H1 (cell line): ENCODE data around the gene EFEMP1. TPM values are rescaled to one million over a fixed set of nuclear protein-coding genes. Genes with fewer than 3 reads are reported as not detected.
A peak's percentile ranks its signal among the peaks of the same experiment; 100 is the strongest.

Experiments
- CTCF ChIA-PET: fragments of 300-600 bp; sonication (Branson Sonifier 250); formaldehyde crosslinking; loops from one replicate; lab custom pipeline; 2021; ENCODE audit not compliant: partially characterized antibody; lab: Charles Lee
- POLR2A ChIA-PET: fragments of 300-600 bp; sonication (Branson Sonifier 250); formaldehyde crosslinking; loops from one replicate; lab custom pipeline; 2021; ENCODE audit warnings: inconsistent platforms; ENCODE audit not compliant: partially characterized antibody; lab: Charles Lee
- DNase-seq, 2 experiments: peaks; one replicate each; pipeline versions ENCODE4 v3.0.0 to v3.0.0-alpha.2; 2010 to 2022; ENCODE audit warnings: low spot score in 2 of 2, low read depth in 1 of 2, mixed read lengths in 1 of 2
- FAIRE-seq: peaks from 2 replicates; lab custom pipeline; 2011; peaks lifted over from hg19 to GRCh38; lab: Jason Lieb, UNC
- H2AFZ ChIP-seq: 2 replicates; pipeline ENCODE4 v1.8.1; 2012; ENCODE audit warnings: low read length, inconsistent platforms
- H2AK5ac ChIP-seq: 2 replicates; pipeline ENCODE4 v1.6.1; 2013; ENCODE audit warnings: low read depth, low read length
- H2BK120ac ChIP-seq: replicated peaks from 2 replicates; pipeline ENCODE3; 2013; ENCODE audit warnings: low read depth, low read length, inconsistent platforms
- H2BK12ac ChIP-seq: 2 replicates; pipeline ENCODE4 v1.6.1; 2013; ENCODE audit warnings: low read depth, low read length
- H2BK15ac ChIP-seq: 2 replicates; pipeline ENCODE4 v1.6.1; 2013; ENCODE audit warnings: low read length
- H2BK20ac ChIP-seq: 2 replicates; pipeline ENCODE4 v1.6.1; 2013; ENCODE audit warnings: low read length
- H2BK5ac ChIP-seq: 2 replicates; pipeline ENCODE4 v1.6.1; 2013; ENCODE audit warnings: low read depth, low read length
- H3K14ac ChIP-seq: 2 replicates; pipeline ENCODE4 v1.6.1; 2013; ENCODE audit warnings: inconsistent platforms; ENCODE audit not compliant: insufficient read length
- H3K18ac ChIP-seq: 2 replicates; pipeline ENCODE4 v1.6.1; 2013; ENCODE audit warnings: low read length; ENCODE audit errors: extremely low read depth
- H3K23ac ChIP-seq: 2 replicates; pipeline ENCODE4 v1.6.1; 2013; ENCODE audit warnings: inconsistent platforms; ENCODE audit not compliant: insufficient read length
- H3K23me2 ChIP-seq: 2 replicates; pipeline ENCODE4 v1.6.1; 2013; ENCODE audit warnings: low read depth, low read length
- H3K27ac ChIP-seq: 2 replicates; pipeline ENCODE4 v1.6.1; 2011; ENCODE audit warnings: low read depth, low read length, inconsistent platforms
- H3K27me3 ChIP-seq, 4 experiments: replicated peaks in 1 of 4; 1 replicate in 1 of 4; 2 replicates in 3 of 4; pipeline versions ENCODE4 v1.6.1 to v1.8.1; 2011 to 2013; ENCODE audit warnings: low read length in 3 of 4, mild to moderate bottlenecking in 3 of 4, inconsistent platforms in 2 of 4, mixed read lengths in 2 of 4, moderate library complexity in 1 of 4; ENCODE audit not compliant: control insufficient read depth in 3 of 4, insufficient read depth in 3 of 4; ENCODE audit errors: extremely low read depth in 1 of 4
- H3K36me3 ChIP-seq, 4 experiments: 2 replicates each; pipeline versions ENCODE4 v1.6.1 to v1.8.1; 2011 to 2013; ENCODE audit warnings: mild to moderate bottlenecking in 4 of 4, low read length in 3 of 4, moderate library complexity in 2 of 4, control low read depth in 1 of 4, inconsistent platforms in 1 of 4; ENCODE audit not compliant: insufficient read depth in 4 of 4, control insufficient read depth in 2 of 4
- H3K4ac ChIP-seq: replicated peaks from 2 replicates; pipeline ENCODE3; 2013; ENCODE audit warnings: low read length, low read depth, mixed read lengths, inconsistent platforms; ENCODE audit not compliant: insufficient read length
- H3K4me1 ChIP-seq, 4 experiments: replicated peaks in 1 of 4; 1 replicate in 1 of 4; 2 replicates in 3 of 4; pipeline versions ENCODE4 v1.6.1 to v1.8.1; 2011 to 2013; ENCODE audit warnings: low read length in 3 of 4, inconsistent platforms in 2 of 4, mixed read lengths in 1 of 4; ENCODE audit not compliant: insufficient read depth in 4 of 4, control insufficient read depth in 3 of 4
- H3K4me2 ChIP-seq, 2 experiments: 2 replicates each; pipeline versions ENCODE4 v1.6.1 to v1.8.1; 2011 to 2013; ENCODE audit warnings: low read depth in 2 of 2, low read length in 2 of 2, control low read depth in 1 of 2, inconsistent platforms in 1 of 2, mild to moderate bottlenecking in 1 of 2; ENCODE audit not compliant: insufficient read depth in 1 of 2
- H3K4me3 ChIP-seq, 4 experiments: fragments of 200-600, 300-600 bp in 1 of 4; sonication (generic), shearing (Covaris generic), sonication (Bioruptor Twin) in 1 of 4; 2 replicates each; pipeline versions ENCODE4 v1.5.1 to v1.8.1; 2011 to 2016; ENCODE audit warnings: low read length in 4 of 4, low read depth in 3 of 4, control low read depth in 2 of 4, inconsistent platforms in 2 of 4, mild to moderate bottlenecking in 2 of 4, mixed read lengths in 1 of 4, moderate library complexity in 1 of 4; ENCODE audit not compliant: insufficient read depth in 2 of 4; ENCODE audit errors: extremely low read depth in 1 of 4
- H3K56ac ChIP-seq: replicated peaks from 2 replicates; pipeline ENCODE3; 2013; ENCODE audit warnings: low read depth, mild to moderate bottlenecking, mixed read lengths, low read length, inconsistent platforms; ENCODE audit not compliant: insufficient read length
- H3K79me1 ChIP-seq: 2 replicates; pipeline ENCODE4 v1.6.1; 2013; ENCODE audit warnings: low read depth, low read length, control low read depth
- H3K79me2 ChIP-seq, 2 experiments: 2 replicates each; pipeline versions ENCODE4 v1.6.1 to v1.8.1; 2012 to 2013; ENCODE audit warnings: low read length in 2 of 2, mild to moderate bottlenecking in 2 of 2, inconsistent platforms in 1 of 2; ENCODE audit not compliant: insufficient read depth in 2 of 2, control insufficient read depth in 1 of 2
- H3K9ac ChIP-seq, 4 experiments: replicated peaks in 1 of 4; 1 replicate in 1 of 4; 2 replicates in 3 of 4; pipeline versions ENCODE4 v1.6.1 to v1.8.1; 2011 to 2013; ENCODE audit warnings: low read depth in 3 of 4, low read length in 3 of 4, control low read depth in 2 of 4, mild to moderate bottlenecking in 2 of 4, moderate library complexity in 2 of 4, inconsistent platforms in 1 of 4; ENCODE audit errors: extremely low read depth in 1 of 4
- H3K9me3 ChIP-seq, 2 experiments: 2 replicates each; pipeline versions ENCODE4 v1.6.1 to v1.8.1; 2012 to 2013; ENCODE audit warnings: mild to moderate bottlenecking in 2 of 2, moderate library complexity in 2 of 2, control low read depth in 1 of 2, inconsistent platforms in 1 of 2, low read depth in 1 of 2, low read length in 1 of 2, mixed read lengths in 1 of 2; ENCODE audit not compliant: insufficient read depth in 2 of 2
- H4K20me1 ChIP-seq, 2 experiments: replicated peaks in 1 of 2; 2 replicates each; pipeline versions ENCODE3 to v1.8.1; 2011 to 2013; ENCODE audit warnings: inconsistent platforms in 2 of 2, low read length in 2 of 2, mild to moderate bottlenecking in 1 of 2; ENCODE audit not compliant: insufficient read depth in 2 of 2, control insufficient read depth in 1 of 2
- H4K5ac ChIP-seq: 2 replicates; pipeline ENCODE4 v1.6.1; 2013; ENCODE audit warnings: low read length, low read depth, mixed read lengths, inconsistent platforms; ENCODE audit not compliant: insufficient read length
- H4K8ac ChIP-seq: 2 replicates; pipeline ENCODE4 v1.8.0; 2013; ENCODE audit warnings: mild to moderate bottlenecking, moderate library complexity, low read length, inconsistent platforms; ENCODE audit not compliant: insufficient read depth; ENCODE audit errors: extremely low read depth
- H4K91ac ChIP-seq: replicated peaks from 2 replicates; pipeline ENCODE3; 2013; ENCODE audit warnings: low read length, mixed read lengths, inconsistent platforms; ENCODE audit not compliant: insufficient read length
- MAFK ChIP-seq: IDR thresholded peaks from 2 replicates; pipeline ENCODE4 v1.6.1; 2012; ENCODE audit warnings: low read depth, mild to moderate bottlenecking, improper control_type of control experiment, low read length
- SP2 ChIP-seq: IDR thresholded peaks from 2 replicates; pipeline ENCODE4 v1.6.1; 2012; ENCODE audit warnings: mild to moderate bottlenecking, low read length, inconsistent platforms
- WGBS, 2 experiments: shearing (Covaris generic) in 1 of 2; methylation state at CpG; one replicate each; pipeline versions ENCODE4 v1.1.6 to v1.1.7; 2013 to 2015; ENCODE audit warnings: low lambda C conversion rate in 2 of 2, mixed read lengths in 2 of 2, inconsistent platforms in 1 of 2, low coverage in 1 of 2, missing lambda C conversion rate in 1 of 2; ENCODE audit not compliant: insufficient replicate concordance in 2 of 2, insufficient coverage in 1 of 2, insufficient read length in 1 of 2; ENCODE audit errors: extremely low coverage in 1 of 2, missing lambda C conversion rate in 1 of 2; 5-methylcytosine and 5-hydroxymethylcytosine counted together
- polyA plus RNA-seq, 7 experiments: library from polyadenylated mRNA; depleted of rRNA in 3 of 7; stranded (reverse) in 5 of 7; unstranded in 2 of 7; fragments of >200 nt in 5 of 7; fragments of 200-250 nt in 2 of 7; gene quantifications; 1 replicate in 5 of 7; 2 replicates in 1 of 7; 4 replicates in 1 of 7; pipeline versions ENCODE4 v1.2.1 to v1.2.3, GENCODE V29; 2011 to 2013; ENCODE audit warnings: missing spikeins in 2 of 7, mixed read lengths in 2 of 7
- total RNA-seq: library from RNA; stranded (reverse); fragmentation: NEBNext Ultra II Directional; extraction: Animal tissue kit (Norgen Biotek cat#: 25700); gene quantifications from 2 replicates; pipeline ENCODE4 v1.2.1, GENCODE V29; 2021

The EFEMP1 gene
- total and polyA plus RNA-seq, 2 of the 8 experiments (the other 6 are each of a cell fraction or from before 2014, with no cell fraction given): 15.5 to 19.7 TPM

DNA sequence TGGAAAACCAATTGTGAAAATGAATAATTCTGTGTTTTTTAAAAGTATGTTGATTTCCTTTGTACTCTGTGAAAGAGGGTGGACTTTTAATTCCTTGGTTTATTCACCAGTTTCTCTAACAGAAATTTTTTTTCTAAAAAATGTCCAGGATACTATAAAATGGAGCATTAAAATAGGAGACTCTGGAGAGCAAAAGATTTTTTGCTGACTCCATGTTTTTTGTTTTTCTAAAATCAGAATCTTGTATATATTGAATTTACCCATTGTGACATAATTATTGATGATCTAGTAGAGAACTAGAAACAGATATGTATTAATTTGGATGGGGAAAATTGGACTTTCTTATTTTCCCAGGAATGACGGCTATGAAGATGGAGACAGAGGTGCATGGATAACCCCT is 23.2 kb upstream of the EFEMP1 start:
- no peak for TF ChIP-seq SP2
- TF ChIP-seq MAFK: peak; percentile 52; the same call in 1 of the 2 replicates
- no peak overlapping the region for H3K23ac ChIP-seq
- no peaks in the 10 kb centered on the region for H3K4me1 ChIP-seq
- DNase-seq (no peak), FAIRE-seq (no peak)
- no peak overlapping the region for H3K9ac ChIP-seq
- H4K20me1 ChIP-seq: no peaks in the 10 kb centered on the region
- no peak overlapping the region for H3K27ac ChIP-seq
- no peaks in the 10 kb centered on the region for H3K27me3 ChIP-seq
- no peak overlapping the region for H2AFZ ChIP-seq
- H2BK15ac ChIP-seq: no peak overlapping the region
- H2AK5ac ChIP-seq: no peak overlapping the region
- H3K23me2 ChIP-seq: peaks cover 1% of the 10 kb centered on the region; the same call in 1 of the 2 replicates
- no peak overlapping the region for H2BK12ac ChIP-seq
- H3K4me2 ChIP-seq: no peak overlapping the region
- H3K56ac ChIP-seq: no peak overlapping the region
- no peaks in the 10 kb centered on the region for H3K79me2 ChIP-seq
- WGBS, 2 experiments: 100% methylated on average over 1 of the region's 1 CpG; no CpG with 5 or more reads in 1 of the 2 experiments
- no peaks in the 10 kb centered on the region for H3K36me3 ChIP-seq
- H3K9me3 ChIP-seq: no peaks in the 10 kb centered on the region
- H3K4ac ChIP-seq: no peak overlapping the region
- no peak overlapping the region for H3K18ac ChIP-seq
- no peak overlapping the region for H4K91ac ChIP-seq
- H3K14ac ChIP-seq: no peak overlapping the region
- H2BK20ac ChIP-seq: no peak overlapping the region
- no peak overlapping the region for H2BK5ac ChIP-seq
- CTCF ChIA-PET: interaction anchor here (0.8 to 1.9 kb wide), 3 partner anchors 11 to 229 kb away, joined by 3 to 6 read pairs (median 5); no protein-coding TSS in a partner anchor
- H4K8ac ChIP-seq: no peak overlapping the region
- H3K4me3 ChIP-seq: no peak overlapping the region
- no peak overlapping the region for H2BK120ac ChIP-seq
- H4K5ac ChIP-seq: no peak overlapping the region
- POLR2A ChIA-PET: no interaction called here
- no peaks in the 10 kb centered on the region for H3K79me1 ChIP-seq
